ENCODE results near the gene TLR5.

Gene TLR5

GRCh38 chr1:223180731-223181321 lies 37.8 kb upstream of the TLR5 start:
- Histone ChIP-seq H3K4me2 (ENCODE audit: low read length) (no peak overlapping the region), H3K9ac (ENCODE audit: low read length) (no peak overlapping the region), H4K20me1 (ENCODE audit: insufficient read depth, low read length) (no peaks in the 10 kb centered on the region), H3K27me3 (ENCODE audit: insufficient read depth, low read length) (no peaks in the 10 kb centered on the region), H3K9me3 (ENCODE audit: low read length) (no peaks in the 10 kb centered on the region), H3K36me3 (ENCODE audit: insufficient read depth, low read length) (no peaks in the 10 kb centered on the region), H3K27ac (ENCODE audit: low read depth, low read length, poor library complexity, severe bottlenecking) (no peak overlapping the region), H2AFZ (ENCODE audit: low read length) (no peak overlapping the region), H3K9me2 (ENCODE audit: low read depth, low read length) (no peaks in the 10 kb centered on the region), H3K4me1 (ENCODE audit: insufficient read depth, low read length, severe bottlenecking) (no peaks in the 10 kb centered on the region), H3F3A (ENCODE audit: insufficient read depth, low read length) (no peaks in the 10 kb centered on the region), H3K79me2 (ENCODE audit: insufficient read depth, low read length) (no peaks in the 10 kb centered on the region), H3K4me3 (ENCODE audit: low read depth, low read length, poor library complexity, severe bottlenecking) (no peak overlapping the region)
- TF ChIP-seq CTCF (IDR thresholded peaks at IDR 0.05; ENCODE audit: low read length) (no peak), EZH2 (IDR thresholded peaks at IDR 0.05; ENCODE audit: borderline replicate concordance, low read length) (no peak)

- H3K36me3 ChIP-seq (ENCODE audit: insufficient read depth, low read length), result no peaks in the 10 kb centered on the region
- H3F3A ChIP-seq (ENCODE audit: insufficient read depth, low read length), result no peaks in the 10 kb centered on the region
- TF ChIP-seq CTCF (IDR thresholded peaks at IDR 0.05; ENCODE audit: low read length), result no peak
- TF ChIP-seq EZH2 (IDR thresholded peaks at IDR 0.05; ENCODE audit: borderline replicate concordance, low read length), result no peak
- H3K27ac ChIP-seq (ENCODE audit: low read depth, low read length, poor library complexity, severe bottlenecking), result no peak overlapping the region
- H3K4me3 ChIP-seq (ENCODE audit: low read depth, low read length, poor library complexity, severe bottlenecking), result no peak overlapping the region
- H3K27me3 ChIP-seq (ENCODE audit: insufficient read depth, low read length), result no peaks in the 10 kb centered on the region
- H3K9ac ChIP-seq (ENCODE audit: low read length), result no peak overlapping the region
- no peaks in the 10 kb centered on the region for H4K20me1 ChIP-seq (ENCODE audit: insufficient read depth, low read length)
- H3K79me2 ChIP-seq (ENCODE audit: insufficient read depth, low read length), result no peaks in the 10 kb centered on the region
- H3K9me2 ChIP-seq (ENCODE audit: low read depth, low read length), result no peaks in the 10 kb centered on the region
- H3K9me3 ChIP-seq (ENCODE audit: low read length), result no peaks in the 10 kb centered on the region
- H2AFZ ChIP-seq (ENCODE audit: low read length), result no peak overlapping the region
- H3K4me1 ChIP-seq (ENCODE audit: insufficient read depth, low read length, severe bottlenecking), result no peaks in the 10 kb centered on the region
- H3K4me2 ChIP-seq (ENCODE audit: low read length), result no peak overlapping the region
These were observed 36.7 kb upstream of the TLR5 start for GRCh38 chr1:223179786-223180185.

DNA sequence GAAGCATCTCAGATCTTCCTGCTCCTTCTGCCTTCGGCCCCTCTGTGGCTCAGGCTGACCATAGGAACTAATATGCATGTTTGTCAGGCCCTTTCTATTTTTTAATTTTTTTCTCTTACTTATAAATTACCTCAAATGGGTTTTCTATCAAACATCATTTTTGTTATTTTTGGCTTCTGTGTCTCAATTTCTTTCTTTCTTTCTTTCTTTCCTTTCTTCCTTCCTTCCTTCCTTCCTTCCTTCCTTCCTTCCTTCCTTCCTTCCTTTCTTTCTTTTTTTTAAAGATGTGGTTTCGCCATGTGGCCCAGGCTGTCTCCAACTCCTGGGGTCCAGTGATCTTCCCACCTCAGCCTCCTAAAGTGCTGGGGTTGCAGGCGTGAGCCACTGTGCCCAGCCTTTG lies 36.2 kb upstream of the TLR5 start:
- Histone ChIP-seq H4K20me1 (ENCODE audit: insufficient read depth, low read length) (no peaks in the 10 kb centered on the region), H3K79me2 (ENCODE audit: insufficient read depth, low read length) (no peaks in the 10 kb centered on the region), H3K4me2 (ENCODE audit: low read length) (no peak overlapping the region), H3K4me3 (ENCODE audit: low read depth, low read length, poor library complexity, severe bottlenecking) (no peak overlapping the region), H3K27me3 (ENCODE audit: insufficient read depth, low read length) (no peaks in the 10 kb centered on the region), H3K9me3 (ENCODE audit: low read length) (no peaks in the 10 kb centered on the region), H2AFZ (ENCODE audit: low read length) (no peak overlapping the region), H3K36me3 (ENCODE audit: insufficient read depth, low read length) (no peaks in the 10 kb centered on the region), H3K27ac (ENCODE audit: low read depth, low read length, poor library complexity, severe bottlenecking) (no peak overlapping the region), H3F3A (ENCODE audit: insufficient read depth, low read length) (no peaks in the 10 kb centered on the region), H3K4me1 (ENCODE audit: insufficient read depth, low read length, severe bottlenecking) (no peaks in the 10 kb centered on the region), H3K9ac (ENCODE audit: low read length) (no peak overlapping the region), H3K9me2 (ENCODE audit: low read depth, low read length) (no peaks in the 10 kb centered on the region)
- TF ChIP-seq CTCF (IDR thresholded peaks at IDR 0.05; ENCODE audit: low read length) (no peak), EZH2 (IDR thresholded peaks at IDR 0.05; ENCODE audit: borderline replicate concordance, low read length) (no peak)

Data from OCI-LY1 (cell line).